Parathyroid adenoma (tissue), 2 donors: ENCODE measurements around the gene PIK3AP1.

Experiments used
- H2AFZ ChIP-seq: fragments of 300-600 bp; sonication (generic); one replicate; pipeline ENCODE4 v1.7.0; 2017; ENCODE audit warnings: antibody characterized with exemption, mild to moderate bottlenecking
- H3K27ac ChIP-seq: fragments of 300-600 bp; sonication (generic); one replicate; pipeline ENCODE4 v1.7.0; 2017
- H3K27me3 ChIP-seq: fragments of 300-600 bp; sonication (generic); one replicate; pipeline ENCODE4 v1.7.0; 2017; ENCODE audit warnings: low read length; ENCODE audit not compliant: control insufficient read depth, insufficient read depth
- H3K36me3 ChIP-seq: fragments of 300-600 bp; sonication (generic); one replicate; pipeline ENCODE4 v1.7.0; 2017; ENCODE audit warnings: low read length; ENCODE audit not compliant: control insufficient read depth, insufficient read depth
- H3K4me1 ChIP-seq: fragments of 300-600 bp; sonication (generic); one replicate; pipeline ENCODE4 v1.7.0; 2017; ENCODE audit warnings: control low read depth
- H3K4me2 ChIP-seq: fragments of 300-600 bp; sonication (generic); one replicate; pipeline ENCODE4 v1.7.0; 2017; ENCODE audit warnings: low read length
- H3K4me3 ChIP-seq: fragments of 300-600 bp; sonication (generic); one replicate; pipeline ENCODE4 v1.7.0; 2017; ENCODE audit warnings: low read depth, low read length
- H3K79me2 ChIP-seq: fragments of 300-600 bp; sonication (generic); one replicate; pipeline ENCODE4 v1.7.0; 2017; ENCODE audit warnings: control low read depth
- H3K9ac ChIP-seq: fragments of 300-600 bp; sonication (generic); one replicate; pipeline ENCODE4 v1.7.0; 2017; ENCODE audit warnings: mild to moderate bottlenecking
- H3K9me3 ChIP-seq: fragments of 300-600 bp; sonication (generic); one replicate; pipeline ENCODE4 v1.7.0; 2017; ENCODE audit warnings: low read length; ENCODE audit not compliant: control insufficient read depth
- CTCF ChIP-seq: fragments of 300-600 bp; sonication (generic); IDR thresholded peaks from one replicate; pipeline ENCODE4 v1.7.0; 2017; ENCODE audit warnings: antibody characterized with exemption, mild to moderate bottlenecking
- donor health status: primary hyperparathyroidism.

The PIK3AP1 gene

GRCh38 chr10:96663797-96664196, 56.5 kb downstream of the PIK3AP1 start:
- Histone ChIP-seq H3K9ac (no peak overlapping the region), H3K79me2 (no peaks in the 10 kb centered on the region), H3K9me3 (no peaks in the 10 kb centered on the region), H3K27me3 (no peaks in the 10 kb centered on the region), H3K27ac (no peak overlapping the region), H3K4me2 (no peak overlapping the region), H3K36me3 (no peaks in the 10 kb centered on the region), H3K4me1 (no peaks in the 10 kb centered on the region), H2AFZ (no peak overlapping the region), H3K4me3 (no peak overlapping the region)
- no peak for TF ChIP-seq CTCF

GRCh38 chr10:96661632-96662031, 58.7 kb downstream of the PIK3AP1 start:
- Histone ChIP-seq H3K36me3 (no peaks in the 10 kb centered on the region), H3K9ac (no peak overlapping the region), H3K27ac (no peak overlapping the region), H3K79me2 (no peaks in the 10 kb centered on the region), H3K4me2 (no peak overlapping the region), H2AFZ (no peak overlapping the region), H3K9me3 (no peaks in the 10 kb centered on the region), H3K4me3 (no peak overlapping the region), H3K27me3 (no peaks in the 10 kb centered on the region), H3K4me1 (no peaks in the 10 kb centered on the region)
- TF ChIP-seq CTCF = no peak

GRCh38 chr10:96660297-96660696, 60.0 kb downstream of the PIK3AP1 start:
- Histone ChIP-seq H3K79me2 (no peaks in the 10 kb centered on the region), H3K4me2 (no peak overlapping the region), H2AFZ (no peak overlapping the region), H3K9me3 (no peaks in the 10 kb centered on the region), H3K4me3 (no peak overlapping the region), H3K27ac (no peak overlapping the region), H3K9ac (no peak overlapping the region), H3K4me1 (no peaks in the 10 kb centered on the region), H3K27me3 (no peaks in the 10 kb centered on the region), H3K36me3 (no peaks in the 10 kb centered on the region)
- no peak for TF ChIP-seq CTCF

DNA sequence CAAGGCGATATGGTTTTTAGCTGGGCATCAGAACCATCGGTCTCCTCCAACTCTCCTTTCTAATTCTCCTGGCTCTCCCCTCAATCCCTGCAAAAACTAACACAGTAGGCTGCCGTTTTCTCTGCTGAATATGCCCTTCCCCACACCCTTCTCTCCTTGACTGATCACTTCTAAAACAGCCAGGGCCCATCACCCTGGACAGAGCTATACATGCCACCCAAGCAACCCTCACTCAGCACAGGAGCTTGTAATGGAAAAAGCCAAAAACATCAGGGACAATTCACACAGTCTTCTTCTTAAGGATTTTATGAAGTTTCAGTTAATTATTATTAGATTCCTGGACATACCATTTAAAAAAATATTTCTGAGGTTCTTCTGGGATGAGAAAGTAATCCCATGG, 61.5 kb downstream of the PIK3AP1 start:
- Histone ChIP-seq H3K27ac (no peak overlapping the region), H3K4me1 (no peaks in the 10 kb centered on the region), H3K79me2 (no peaks in the 10 kb centered on the region), H2AFZ (no peak overlapping the region), H3K4me3 (no peak overlapping the region), H3K27me3 (no peaks in the 10 kb centered on the region), H3K36me3 (no peaks in the 10 kb centered on the region), H3K4me2 (no peak overlapping the region), H3K9ac (no peak overlapping the region), H3K9me3 (no peaks in the 10 kb centered on the region)
- no peak for TF ChIP-seq CTCF

DNA sequence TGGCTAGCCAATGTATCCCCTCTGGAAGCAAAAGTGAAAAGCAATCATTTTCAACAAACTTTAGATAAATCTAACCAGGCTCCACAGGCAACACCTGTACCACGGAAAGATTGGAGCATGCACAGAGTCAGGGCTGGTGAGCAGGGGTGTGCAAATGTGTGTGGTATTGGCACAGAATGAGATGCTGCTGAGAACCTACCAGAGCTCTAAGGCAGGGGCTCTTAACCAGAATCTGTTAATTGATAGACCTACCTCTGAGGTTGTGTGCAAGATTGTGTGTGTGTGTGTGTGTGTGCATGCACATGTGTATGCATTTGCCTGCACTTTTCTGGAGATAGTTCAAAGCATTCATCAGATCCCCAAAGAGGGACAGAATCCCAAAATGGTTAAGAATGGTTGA, 62.9 kb downstream of the PIK3AP1 start:
- H3K9ac ChIP-seq = no peak overlapping the region
- no peak overlapping the region for H3K4me3 ChIP-seq
- no peak overlapping the region for H3K27ac ChIP-seq
- no peak for TF ChIP-seq CTCF
- no peaks in the 10 kb centered on the region for H3K36me3 ChIP-seq
- no peaks in the 10 kb centered on the region for H3K79me2 ChIP-seq
- no peaks in the 10 kb centered on the region for H3K4me1 ChIP-seq
- H3K27me3 ChIP-seq = no peaks in the 10 kb centered on the region
- H3K9me3 ChIP-seq = no peaks in the 10 kb centered on the region
- no peak overlapping the region for H2AFZ ChIP-seq
- H3K4me2 ChIP-seq = no peak overlapping the region
